GM12878 (cell line): ENCODE measurements around the gene SLC34A1. TPM values are rescaled to one million over a fixed set of nuclear protein-coding genes. Genes with fewer than 3 reads are reported as not detected.

Source experiments
- ATAC-seq: fragments of 200-7000 bp; cut with Tn5 transposase; 3 replicates; pipeline ENCODE4 v1.9.1; 2020; ENCODE audit warnings: mild to moderate bottlenecking, moderate library complexity
- BruUV-seq: library from RNA; stranded (reverse); fragments of 400-500 nt; replicated peaks from 2 replicates; lab custom pipeline; 2021; lab: Mats Ljungman, UMichigan
- CTCF ChIA-PET: fragments of 300-600 bp; sonication (Branson Sonifier 250); formaldehyde crosslinking; extraction: SDS; loops from one replicate; lab custom pipeline; 2021; ENCODE audit warnings: inconsistent platforms; lab: Yijun Ruan, JAX
- POLR2A ChIA-PET: fragments of 350-600 bp; formaldehyde crosslinking; extraction: SDS; loops from one replicate; lab custom pipeline; 2021; ENCODE audit warnings: inconsistent platforms; lab: Charles Lee
- RAD21 ChIA-PET: fragments of 300-600 bp; sonication (Branson Sonifier 250); formaldehyde crosslinking; loops from one replicate; lab custom pipeline; 2023; ENCODE audit warnings: antibody characterized with exemption; ENCODE audit not compliant: unreplicated experiment; lab: Charles Lee
- SMC1A ChIA-PET: fragments of 300-600 bp; sonication (Branson Sonifier 250); formaldehyde crosslinking; loops from one replicate; lab custom pipeline; 2023; ENCODE audit not compliant: unreplicated experiment, uncharacterized antibody; lab: Charles Lee
- DNase-seq: peaks from one replicate; pipeline ENCODE4 v3.0.0-alpha.2; 2011; ENCODE audit warnings: low read depth, low spot score
- FAIRE-seq: peaks from 3 replicates; lab custom pipeline; 2011; peaks lifted over from hg19 to GRCh38; lab: Jason Lieb, UNC
- H2AFZ ChIP-seq: 2 replicates; pipeline ENCODE4 v1.6.0; 2011; ENCODE audit warnings: low read depth, low read length, control low read depth; ENCODE audit not compliant: control insufficient read depth
- H3K27ac ChIP-seq: 2 replicates; pipeline ENCODE4 v1.5.1; 2011; ENCODE audit warnings: control low read depth; ENCODE audit not compliant: control insufficient read depth, insufficient read depth
- H3K27me3 ChIP-seq, 2 experiments: replicated peaks in 1 of 2; 2 replicates each; pipeline versions ENCODE4 v1.6.0 to v1.6.1; 2011; ENCODE audit warnings: low read length in 1 of 2; ENCODE audit not compliant: control insufficient read depth in 2 of 2, insufficient read depth in 2 of 2
- H3K36me3 ChIP-seq, 2 experiments: 2 replicates each; pipeline ENCODE4 v1.5.1; 2011; ENCODE audit warnings: low read length in 1 of 2; ENCODE audit not compliant: control insufficient read depth in 2 of 2, insufficient read depth in 2 of 2
- H3K4me1 ChIP-seq: 2 replicates; pipeline ENCODE4 v1.6.1; 2011; ENCODE audit warnings: mild to moderate bottlenecking, low read length, moderate library complexity, mixed read lengths; ENCODE audit not compliant: control insufficient read depth, insufficient read depth
- H3K4me2 ChIP-seq: 2 replicates; pipeline ENCODE4 v1.6.0; 2011; ENCODE audit warnings: control low read depth; ENCODE audit not compliant: control insufficient read depth, insufficient read depth
- H3K4me3 ChIP-seq: fragments of 200-600 bp; sonication (generic); 2 replicates; pipeline ENCODE4 v1.5.1; 2016
- H3K79me2 ChIP-seq: 2 replicates; pipeline ENCODE4 v1.6.0; 2011; ENCODE audit warnings: low read length; ENCODE audit not compliant: control insufficient read depth, insufficient read depth
- H3K9ac ChIP-seq: 2 replicates; pipeline ENCODE4 v1.8.0; 2011; ENCODE audit warnings: low read length, control low read depth, mixed read lengths; ENCODE audit not compliant: control insufficient read depth, insufficient read depth
- H3K9me3 ChIP-seq: replicated peaks from 3 replicates; pipeline ENCODE4 v1.5.1; 2011; ENCODE audit warnings: mild to moderate bottlenecking, low read length; ENCODE audit not compliant: control insufficient read depth, insufficient read depth
- H4K20me1 ChIP-seq: 2 replicates; pipeline ENCODE4 v1.6.0; 2011; ENCODE audit not compliant: control insufficient read depth, insufficient read depth
- CBFB ChIP-seq: IDR thresholded peaks from 2 replicates; pipeline ENCODE4 v1.6.1; 2016; ENCODE audit warnings: antibody characterized with exemption, low read depth
- CHD2 ChIP-seq: IDR thresholded peaks from 2 replicates; pipeline ENCODE4 v1.6.1; 2011; ENCODE audit warnings: low read depth, low read length, improper control_type of control experiment, borderline replicate concordance
- ETV6 ChIP-seq, 2 experiments: fragments of 450-650 bp in 1 of 2; IDR thresholded peaks in 1 of 2; conservative IDR thresholded peaks in 1 of 2; 2 replicates each; pipeline ENCODE4 v1.6.1; 2014; ENCODE audit warnings: antibody characterized with exemption in 1 of 2, borderline replicate concordance in 1 of 2, low read depth in 1 of 2, mild to moderate bottlenecking in 1 of 2, moderate library complexity in 1 of 2
- FOXK2 ChIP-seq: fragments of 450-650 bp; IDR thresholded peaks from 2 replicates; pipeline ENCODE4 v1.6.1; 2017; ENCODE audit warnings: mild to moderate bottlenecking, moderate library complexity
- HCFC1 ChIP-seq: fragments of 150-350 bp; IDR thresholded peaks from 2 replicates; pipeline ENCODE4 v1.6.1; 2014; ENCODE audit warnings: low read length
- MYC ChIP-seq: IDR thresholded peaks from 2 replicates; pipeline ENCODE4 v1.6.1; 2011; ENCODE audit warnings: mild to moderate bottlenecking, low read length, moderate library complexity, inconsistent platforms; ENCODE audit not compliant: insufficient read depth, insufficient replicate concordance, insufficient read length, severe bottlenecking
- PAX5 ChIP-seq: IDR thresholded peaks from 2 replicates; pipeline ENCODE4 v1.6.1; 2011; ENCODE audit warnings: low read depth, low read length, borderline replicate concordance
- POU2F2 ChIP-seq: IDR thresholded peaks from 3 replicates; pipeline ENCODE4 v1.6.1; 2011; ENCODE audit warnings: low read depth, mild to moderate bottlenecking, low read length, borderline replicate concordance
- RELA ChIP-seq: fragments of 450-650 bp; IDR thresholded peaks from 2 replicates; pipeline ENCODE4 v1.8.0; 2014; ENCODE audit warnings: borderline replicate concordance; ENCODE audit not compliant: partially characterized antibody
- SPI1 ChIP-seq: IDR thresholded peaks from 2 replicates; pipeline ENCODE4 v1.6.1; 2011; ENCODE audit warnings: low read depth, mild to moderate bottlenecking, low read length, moderate library complexity, borderline replicate concordance; ENCODE audit not compliant: insufficient read depth
- ZBED1 ChIP-seq: IDR thresholded peaks from 2 replicates; pipeline ENCODE4 v1.6.1; 2016; ENCODE audit warnings: borderline replicate concordance
- ZNF384 ChIP-seq: IDR thresholded peaks from 2 replicates; pipeline ENCODE4 v1.6.1; 2012; ENCODE audit warnings: low read depth, mild to moderate bottlenecking, low read length, improper control_type of control experiment, borderline replicate concordance
- WGBS: methylation state at CpG from one replicate; pipeline ENCODE4 v1.1.6; 2016; ENCODE audit warnings: low lambda C conversion rate; ENCODE audit not compliant: insufficient replicate concordance, insufficient coverage; ENCODE audit errors: missing lambda C conversion rate; 5-methylcytosine and 5-hydroxymethylcytosine counted together
- in situ Hi-C: fragments of 300-500 bp; cut with MboI; formaldehyde crosslinking; loops from 9 replicates; pipeline ENCODE4 v1.14.3; 2018; ENCODE audit warnings: mixed read lengths
- intact Hi-C: fragments of 100-400 bp; cut with micrococcal nuclease; formaldehyde crosslinking; loops from one replicate; pipeline ENCODE4 v1.14.2; 2022; ENCODE audit not compliant: unreplicated experiment
- polyA plus RNA-seq, 11 experiments: library from polyadenylated mRNA; depleted of rRNA in 4 of 11; unstranded in 6 of 11; stranded (reverse) in 5 of 11; fragments of >200 nt; fragmentation: Nextera tagmentation in 4 of 11; fragmentation: Illumina TruSeq in 1 of 11; extraction: Ambion mirVana in 4 of 11; extraction: Trizol in 1 of 11; gene quantifications; 1 replicate in 1 of 11; 2 replicates in 10 of 11; pipeline versions ENCODE4 v1.2.1 to v1.2.3, GENCODE V29; 2011 to 2016; ENCODE audit warnings: inconsistent platforms in 2 of 11, missing spikeins in 2 of 11, low read depth in 1 of 11
- total RNA-seq, 4 experiments: library from RNA; depleted of rRNA in 3 of 4; stranded (reverse); fragments of >200 nt in 3 of 4; fragmentation: Illumina TruSeq in 1 of 4; extraction: Trizol in 1 of 4; gene quantifications; 2 replicates each; pipeline versions ENCODE4 v1.2.1 to v1.2.3, GENCODE V29; 2013 to 2021
- TF ChIP-seq, protein P1 (sequence below): IDR thresholded peaks from 2 replicates; pipeline ENCODE4 v1.6.1; 2012; ENCODE audit warnings: low read depth, low read length, improper control_type of control experiment
- TF ChIP-seq, protein P2 (sequence below): IDR thresholded peaks from 2 replicates; pipeline ENCODE4 v1.6.1; 2012; ENCODE audit warnings: low read depth, low read length, improper control_type of control experiment
- TF ChIP-seq, protein P3 (sequence below): fragments of 450-650 bp; formaldehyde crosslinking; IDR thresholded peaks from 2 replicates; pipeline ENCODE4 v1.5.0; 2022; ENCODE audit warnings: mild to moderate bottlenecking, missing genetic modification characterization

SLC34A1 gene
- total and polyA plus RNA-seq, 10 of the 15 experiments (the other 5 are each of a cell fraction or from before 2014, with no cell fraction given), result 0.03 to 0.14 (median 0.09) TPM; not detected in 2

DNA sequence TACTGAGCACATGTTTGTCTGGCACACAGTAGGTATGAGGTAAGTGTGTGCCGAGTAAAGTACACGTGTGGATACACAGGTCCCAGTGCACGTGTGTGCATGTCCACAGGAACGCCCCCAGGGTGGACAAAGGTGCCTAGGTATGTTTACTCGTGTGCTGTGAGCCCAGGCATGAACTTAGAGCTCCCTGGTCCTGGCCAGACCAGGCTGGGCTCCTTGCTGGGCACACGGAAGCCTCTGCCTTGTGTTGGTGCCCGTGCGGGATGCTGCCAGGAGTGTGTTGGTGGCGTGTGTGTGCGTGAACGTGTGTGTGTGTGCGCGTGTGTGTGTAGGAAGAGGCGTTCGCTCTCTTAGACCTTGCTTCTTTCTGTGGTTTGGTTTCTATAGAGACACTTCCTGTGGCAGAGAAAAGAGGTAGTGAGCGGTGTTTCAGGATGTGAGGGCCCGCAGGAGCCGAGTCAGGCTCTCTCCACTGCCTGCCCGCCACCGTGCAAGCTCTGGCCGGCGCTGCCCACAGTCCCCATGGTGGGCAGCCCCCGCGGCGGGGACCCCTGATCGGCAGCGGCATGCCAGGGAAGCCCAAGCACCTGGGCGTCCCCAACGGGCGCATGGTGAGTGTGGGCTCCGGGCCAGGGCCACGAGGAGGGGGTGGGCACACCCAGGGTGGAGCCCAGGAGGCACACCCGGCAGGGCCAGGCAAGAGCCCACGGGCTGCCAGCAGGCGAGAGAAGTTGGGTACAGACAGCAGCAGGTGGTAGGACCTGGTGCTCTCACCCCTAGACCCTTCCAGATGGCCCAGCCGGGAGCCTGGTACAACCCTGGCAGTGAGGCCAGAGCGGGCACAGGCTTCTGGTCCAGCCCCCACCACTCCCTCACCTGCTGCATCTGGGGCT, 26.5 kb upstream of the SLC34A1 start, which contains the start of gene RGS14:
Gene RGS14, plus strand, starts transcription at position 466 of the 893 bp plus-strand sequence. Its CDS starts 101 bp downstream, at position 567.
- FAIRE-seq (peak; percentile 99), DNase-seq (peak; percentile 77), ATAC-seq (peak; percentile 91)
- ChIA-PET RAD21 (interaction anchor here (1.0 to 2.0 kb wide), 5 partner anchors 9 to 98 kb away, joined by 3 to 12 read pairs (median 4); no protein-coding TSS in a partner anchor), POLR2A (interaction anchor here (0.9 to 2.1 kb wide), 9 partner anchors 9 to 151 kb away, joined by 3 to 14 read pairs (median 5); partner anchors contain the start of gene MXD3), CTCF (interaction anchor here (0.9 to 4.4 kb wide), 9 partner anchors 9 to 151 kb away, joined by 3 to 33 read pairs (median 3); no protein-coding TSS in a partner anchor), SMC1A (interaction anchor here (1.1 to 3.9 kb wide), 8 partner anchors 8 to 222 kb away, joined by 3 to 19 read pairs (median 4); no protein-coding TSS in a partner anchor)
- H3K27ac ChIP-seq, result peak within 1 kb of the TSS; percentile 91
- H3K9me3 ChIP-seq, result peaks cover 3% of the 10 kb centered on the region; the same call in 1 of the 3 replicates
- no peaks in the 10 kb centered on the region for H4K20me1 ChIP-seq
- intact Hi-C loops, result no loop called here
- H3K9ac ChIP-seq, result peak within 1 kb of the TSS; percentile 81
- under 1% methylated on average over 35 of the region's 37 CpGs for WGBS
- H3K79me2 ChIP-seq, result peaks cover 48% of the 10 kb centered on the region
- in situ Hi-C loops, result no loop called here
- H3K4me3 ChIP-seq, result peak within 1 kb of the TSS; percentile 99
- no peaks in the 10 kb centered on the region for H3K27me3 ChIP-seq
- peak within 1 kb of the TSS; percentile 89 for H2AFZ ChIP-seq
- peaks cover 48% of the 10 kb centered on the region for H3K4me1 ChIP-seq
- H3K4me2 ChIP-seq, result peak within 1 kb of the TSS; percentile 99
- no TSS peak for BruUV-seq
- H3K36me3 ChIP-seq, result no peaks in the 10 kb centered on the region; a peak in 1 of 4 replicates
- TF ChIP-seq CHD2 (no peak; the same call in 1 of the 2 replicates), FOXK2 (peak; percentile 52; the same call in 1 of the 2 replicates), ETV6 (conservative IDR thresholded peaks at IDR 0.05 in 1 of 2, IDR thresholded peaks at IDR 0.05 in 1 of 2; ENCODE audit: borderline replicate concordance in 1 of 2, low read depth in 1 of 2) (peak in 1 of 2 experiments; percentile 95; a peak in 2 of 4 replicates), SPI1 (peak; percentile 93), RELA (peak; percentile 39), HCFC1 (no peak; the same call in 1 of the 2 replicates), CBFB (peak; percentile 89), ZBED1 (peak; percentile 64; the same call in 1 of the 2 replicates), ZNF384 (peak; percentile 17; the same call in 1 of the 2 replicates), POU2F2 (peak; percentile 13; the same call in 1 of the 3 replicates), PAX5 (no peak; the same call in 1 of the 2 replicates), MYC (peak; percentile 61)
- TF ChIP-seq, protein P1, sequence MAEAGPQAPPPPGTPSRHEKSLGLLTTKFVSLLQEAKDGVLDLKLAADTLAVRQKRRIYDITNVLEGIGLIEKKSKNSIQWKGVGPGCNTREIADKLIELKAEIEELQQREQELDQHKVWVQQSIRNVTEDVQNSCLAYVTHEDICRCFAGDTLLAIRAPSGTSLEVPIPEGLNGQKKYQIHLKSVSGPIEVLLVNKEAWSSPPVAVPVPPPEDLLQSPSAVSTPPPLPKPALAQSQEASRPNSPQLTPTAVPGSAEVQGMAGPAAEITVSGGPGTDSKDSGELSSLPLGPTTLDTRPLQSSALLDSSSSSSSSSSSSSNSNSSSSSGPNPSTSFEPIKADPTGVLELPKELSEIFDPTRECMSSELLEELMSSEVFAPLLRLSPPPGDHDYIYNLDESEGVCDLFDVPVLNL, result no peak
- TF ChIP-seq, protein P2, sequence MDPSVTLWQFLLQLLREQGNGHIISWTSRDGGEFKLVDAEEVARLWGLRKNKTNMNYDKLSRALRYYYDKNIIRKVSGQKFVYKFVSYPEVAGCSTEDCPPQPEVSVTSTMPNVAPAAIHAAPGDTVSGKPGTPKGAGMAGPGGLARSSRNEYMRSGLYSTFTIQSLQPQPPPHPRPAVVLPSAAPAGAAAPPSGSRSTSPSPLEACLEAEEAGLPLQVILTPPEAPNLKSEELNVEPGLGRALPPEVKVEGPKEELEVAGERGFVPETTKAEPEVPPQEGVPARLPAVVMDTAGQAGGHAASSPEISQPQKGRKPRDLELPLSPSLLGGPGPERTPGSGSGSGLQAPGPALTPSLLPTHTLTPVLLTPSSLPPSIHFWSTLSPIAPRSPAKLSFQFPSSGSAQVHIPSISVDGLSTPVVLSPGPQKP, result peak; percentile 74
- TF ChIP-seq, protein P3, sequence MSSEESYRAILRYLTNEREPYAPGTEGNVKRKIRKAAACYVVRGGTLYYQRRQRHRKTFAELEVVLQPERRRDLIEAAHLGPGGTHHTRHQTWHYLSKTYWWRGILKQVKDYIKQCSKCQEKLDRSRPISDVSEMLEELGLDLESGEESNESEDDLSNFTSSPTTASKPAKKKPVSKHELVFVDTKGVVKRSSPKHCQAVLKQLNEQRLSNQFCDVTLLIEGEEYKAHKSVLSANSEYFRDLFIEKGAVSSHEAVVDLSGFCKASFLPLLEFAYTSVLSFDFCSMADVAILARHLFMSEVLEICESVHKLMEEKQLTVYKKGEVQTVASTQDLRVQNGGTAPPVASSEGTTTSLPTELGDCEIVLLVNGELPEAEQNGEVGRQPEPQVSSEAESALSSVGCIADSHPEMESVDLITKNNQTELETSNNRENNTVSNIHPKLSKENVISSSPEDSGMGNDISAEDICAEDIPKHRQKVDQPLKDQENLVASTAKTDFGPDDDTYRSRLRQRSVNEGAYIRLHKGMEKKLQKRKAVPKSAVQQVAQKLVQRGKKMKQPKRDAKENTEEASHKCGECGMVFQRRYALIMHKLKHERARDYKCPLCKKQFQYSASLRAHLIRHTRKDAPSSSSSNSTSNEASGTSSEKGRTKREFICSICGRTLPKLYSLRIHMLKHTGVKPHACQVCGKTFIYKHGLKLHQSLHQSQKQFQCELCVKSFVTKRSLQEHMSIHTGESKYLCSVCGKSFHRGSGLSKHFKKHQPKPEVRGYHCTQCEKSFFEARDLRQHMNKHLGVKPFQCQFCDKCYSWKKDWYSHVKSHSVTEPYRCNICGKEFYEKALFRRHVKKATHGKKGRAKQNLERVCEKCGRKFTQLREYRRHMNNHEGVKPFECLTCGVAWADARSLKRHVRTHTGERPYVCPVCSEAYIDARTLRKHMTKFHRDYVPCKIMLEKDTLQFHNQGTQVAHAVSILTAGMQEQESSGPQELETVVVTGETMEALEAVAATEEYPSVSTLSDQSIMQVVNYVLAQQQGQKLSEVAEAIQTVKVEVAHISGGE, result no peak
